B cell (primary cell): Measurements from ENCODE around the gene HOXB6. TPM values are rescaled to one million over a fixed set of nuclear protein-coding genes. Genes with fewer than 3 reads are reported as not detected.

Source experiments
- ATAC-seq: fragments of 200-7000 bp; cut with Tn5 transposase; one replicate; pipeline ENCODE4 v1.10.0; 2021; ENCODE audit warnings: low read depth, mild to moderate bottlenecking, moderate number of reproducible peaks, moderate library complexity
- CTCF ChIA-PET: fragments of 350-600 bp; sonication (Branson Sonifier 250); formaldehyde crosslinking; loops from one replicate; lab custom pipeline; 2021; ENCODE audit warnings: antibody characterized with exemption, inconsistent platforms; lab: Charles Lee
- POLR2A ChIA-PET: fragments of 350-600 bp; sonication (Branson Sonifier 250); formaldehyde crosslinking; loops from one replicate; lab custom pipeline; 2021; ENCODE audit warnings: antibody characterized with exemption; lab: Charles Lee
- DNase-seq: peaks from one replicate; pipeline ENCODE4 v3.0.0; 2013
- H2AFZ ChIP-seq: 2 replicates; pipeline ENCODE4 v1.6.1; 2012; ENCODE audit warnings: mild to moderate bottlenecking, low read depth, low read length; ENCODE audit not compliant: insufficient read depth, poor library complexity, severe bottlenecking
- H3K27ac ChIP-seq, 2 donors: 1 replicate in 1 of 2; 2 replicates in 1 of 2; pipeline ENCODE4 v1.5.1; 2012 to 2013; ENCODE audit warnings: low read length in 2 of 2, mild to moderate bottlenecking in 2 of 2, moderate library complexity in 1 of 2
- H3K27me3 ChIP-seq, 4 experiments: fragments of 200-600 bp in 1 of 4; sonication (generic) in 1 of 4; replicated peaks in 1 of 4; 1 replicate in 2 of 4; 2 replicates in 2 of 4; pipeline versions ENCODE4 v1.6.1 to v1.7.0; 2013 to 2016; ENCODE audit warnings: low read length in 3 of 4, mild to moderate bottlenecking in 2 of 4, mixed read lengths in 1 of 4, moderate library complexity in 1 of 4; ENCODE audit not compliant: insufficient read depth in 4 of 4, control insufficient read depth in 3 of 4; ENCODE audit errors: control extremely low read depth in 1 of 4
- H3K36me3 ChIP-seq, 2 experiments: replicated peaks in 1 of 2; 1 replicate in 1 of 2; 2 replicates in 1 of 2; pipeline versions ENCODE4 v1.6.1 to v1.7.1; 2013; ENCODE audit warnings: low read length in 1 of 2; ENCODE audit not compliant: insufficient read depth in 2 of 2, control insufficient read depth in 1 of 2; ENCODE audit errors: control extremely low read depth in 1 of 2, extremely low read depth in 1 of 2
- H3K4me1 ChIP-seq, 2 donors: fragments of 200-600 bp in 1 of 2; sonication (generic) in 1 of 2; 1 replicate in 1 of 2; 2 replicates in 1 of 2; pipeline versions ENCODE4 v1.5.1 to v1.6.1; 2013 to 2017; ENCODE audit warnings: low read length in 2 of 2; ENCODE audit not compliant: control insufficient read depth in 2 of 2, insufficient read depth in 2 of 2
- H3K4me2 ChIP-seq: replicated peaks from 2 replicates; pipeline ENCODE3; 2012; ENCODE audit warnings: mild to moderate bottlenecking, low read depth, low read length; ENCODE audit not compliant: poor library complexity, severe bottlenecking
- H3K4me3 ChIP-seq, 5 experiments: fragments of 200-600 bp in 1 of 5; sonication (generic) in 1 of 5; 1 replicate in 3 of 5; 2 replicates in 2 of 5; pipeline versions ENCODE4 v1.5.1 to v1.7.0; 2011 to 2016; ENCODE audit warnings: low read length in 4 of 5, mild to moderate bottlenecking in 4 of 5, low read depth in 2 of 5, control low read depth in 1 of 5, moderate library complexity in 1 of 5; ENCODE audit not compliant: insufficient read depth in 1 of 5; ENCODE audit errors: control extremely low read depth in 1 of 5, extremely low read depth in 1 of 5
- H3K79me2 ChIP-seq: fragments of 200-600 bp; sonication (generic); one replicate; pipeline ENCODE4 v1.6.0; 2016; ENCODE audit warnings: low read length; ENCODE audit not compliant: control insufficient read depth, insufficient read depth
- H3K9ac ChIP-seq: fragments of 200-600 bp; sonication (generic); 2 replicates; pipeline ENCODE4 v1.6.1; 2017; ENCODE audit warnings: mild to moderate bottlenecking, low read length, moderate library complexity
- H3K9me3 ChIP-seq, 3 donors: one replicate each; pipeline versions ENCODE4 v1.6.1 to v1.7.1; 2013; ENCODE audit warnings: low read length in 2 of 3; ENCODE audit not compliant: control insufficient read depth in 2 of 3, insufficient read depth in 1 of 3; ENCODE audit errors: control extremely low read depth in 1 of 3
- H4K20me1 ChIP-seq: 2 replicates; pipeline ENCODE4 v1.6.0; 2012; ENCODE audit warnings: mild to moderate bottlenecking, low read length; ENCODE audit not compliant: insufficient read depth, control insufficient read depth, poor library complexity, severe bottlenecking
- H3K27ac Mint-ChIP-seq: one replicate; pipeline ENCODE4 v1.8.0; 2021; ENCODE audit warnings: mixed read lengths
- H3K27me3 Mint-ChIP-seq: one replicate; pipeline ENCODE4 v1.8.0; 2021; ENCODE audit warnings: mixed read lengths
- H3K4me1 Mint-ChIP-seq: one replicate; pipeline ENCODE4 v1.8.0; 2021; ENCODE audit warnings: mixed read lengths
- H3K4me3 Mint-ChIP-seq: one replicate; pipeline ENCODE4 v1.8.0; 2021; ENCODE audit warnings: mixed read lengths
- H3K9me3 Mint-ChIP-seq: one replicate; pipeline ENCODE4 v1.8.0; 2022; ENCODE audit warnings: mixed read lengths; ENCODE audit not compliant: insufficient read depth
- EZH2 ChIP-seq: IDR thresholded peaks from 2 replicates; pipeline ENCODE4 v1.6.1; 2012; ENCODE audit warnings: borderline replicate concordance, low read depth, mild to moderate bottlenecking, moderate library complexity, low read length; ENCODE audit not compliant: insufficient read depth, poor library complexity, severe bottlenecking
- WGBS: methylation state at CpG from one replicate; pipeline ENCODE4 v1.1.5; 2013; ENCODE audit warnings: missing lambda C conversion rate; ENCODE audit not compliant: insufficient coverage; 5-methylcytosine and 5-hydroxymethylcytosine counted together
- intact Hi-C: fragments of 100-400 bp; cut with micrococcal nuclease; formaldehyde crosslinking; loops from one replicate; pipeline ENCODE4 v1.10.0; 2022
- polyA plus RNA-seq: library from polyadenylated mRNA; depleted of rRNA; stranded (reverse); fragments of >200 nt; gene quantifications from 2 replicates; pipeline ENCODE4 v1.2.3, GENCODE V29; 2012
- total RNA-seq, 2 donors: library from RNA; stranded (reverse); fragments of 120-200 nt in 1 of 2; gene quantifications; 1 replicate in 1 of 2; 2 replicates in 1 of 2; pipeline versions ENCODE4 v1.2.3 to v1.2.4, GENCODE V29; 2013 to 2022
- TF ChIP-seq, protein P1 (sequence below): fragments of 200-600 bp; IDR thresholded peaks from one replicate; pipeline ENCODE4 v1.8.0; 2022; ENCODE audit warnings: antibody characterized with exemption, mild to moderate bottlenecking

HOXB6 gene
- total and polyA plus RNA-seq, 2 donors (not counting 1 experiment from before 2014, with no cell fraction given) = 0.10 TPM; not detected in 1

DNA sequence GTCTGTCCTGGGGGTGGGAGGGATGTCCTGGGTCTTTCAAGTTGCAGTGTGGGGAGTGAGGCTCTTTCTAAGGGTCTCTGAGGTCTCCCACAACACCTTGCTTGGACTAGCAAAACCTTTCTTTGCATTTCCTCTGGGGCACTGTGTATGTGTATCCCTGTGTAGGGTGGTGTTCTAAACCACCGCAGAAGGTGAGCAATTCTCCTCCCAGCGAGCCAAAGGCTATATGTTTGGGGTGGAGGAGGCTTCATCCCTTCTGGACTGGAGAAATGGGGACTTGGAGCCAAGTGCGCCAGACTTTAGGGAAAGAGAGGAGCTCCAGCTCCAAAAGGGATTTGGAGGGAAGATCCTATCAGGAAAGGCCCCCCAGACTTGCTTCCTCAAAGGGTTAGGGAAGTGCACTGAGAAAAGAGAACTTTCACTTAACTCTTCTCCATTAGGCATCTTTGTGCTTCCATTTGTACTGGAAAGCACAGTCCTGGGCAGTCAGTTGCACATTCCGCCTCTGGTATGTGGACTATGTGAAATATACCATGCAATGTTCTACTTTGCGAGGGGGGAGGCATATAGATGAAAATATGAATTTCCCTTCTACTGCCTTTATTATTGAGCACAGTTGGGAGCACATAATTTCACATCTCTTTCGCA is 40.2 kb upstream of the HOXB6 start:
- TF ChIP-seq EZH2 = no peak
- TF ChIP-seq, protein P1, sequence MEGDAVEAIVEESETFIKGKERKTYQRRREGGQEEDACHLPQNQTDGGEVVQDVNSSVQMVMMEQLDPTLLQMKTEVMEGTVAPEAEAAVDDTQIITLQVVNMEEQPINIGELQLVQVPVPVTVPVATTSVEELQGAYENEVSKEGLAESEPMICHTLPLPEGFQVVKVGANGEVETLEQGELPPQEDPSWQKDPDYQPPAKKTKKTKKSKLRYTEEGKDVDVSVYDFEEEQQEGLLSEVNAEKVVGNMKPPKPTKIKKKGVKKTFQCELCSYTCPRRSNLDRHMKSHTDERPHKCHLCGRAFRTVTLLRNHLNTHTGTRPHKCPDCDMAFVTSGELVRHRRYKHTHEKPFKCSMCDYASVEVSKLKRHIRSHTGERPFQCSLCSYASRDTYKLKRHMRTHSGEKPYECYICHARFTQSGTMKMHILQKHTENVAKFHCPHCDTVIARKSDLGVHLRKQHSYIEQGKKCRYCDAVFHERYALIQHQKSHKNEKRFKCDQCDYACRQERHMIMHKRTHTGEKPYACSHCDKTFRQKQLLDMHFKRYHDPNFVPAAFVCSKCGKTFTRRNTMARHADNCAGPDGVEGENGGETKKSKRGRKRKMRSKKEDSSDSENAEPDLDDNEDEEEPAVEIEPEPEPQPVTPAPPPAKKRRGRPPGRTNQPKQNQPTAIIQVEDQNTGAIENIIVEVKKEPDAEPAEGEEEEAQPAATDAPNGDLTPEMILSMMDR = no peak
- Histone ChIP-seq H3K4me1 (peaks cover 33 to 37% of the 10 kb centered on the region in 2 donors), H3K9ac (no peak overlapping the region), H3K79me2 (no peaks in the 10 kb centered on the region), H2AFZ (no peak overlapping the region), H3K4me3 (no peak overlapping the region), H3K36me3 (no peaks in the 10 kb centered on the region), H3K27me3 (peaks cover 0 to 75% (median 42%) of the 10 kb centered on the region in 4 experiments), H4K20me1 (no peaks in the 10 kb centered on the region), H3K27ac (no peak overlapping the region), H3K4me2 (no peak overlapping the region), H3K9me3 (peaks cover 0 to 30% (median 0%) of the 10 kb centered on the region in 3 donors)
- intact Hi-C loops = no loop called here
- peaks cover 68% of the 10 kb centered on the region for H3K27me3 Mint-ChIP-seq
- no peak overlapping the region for H3K27ac Mint-ChIP-seq
- no peak for DNase-seq
- H3K4me3 Mint-ChIP-seq = peak overlapping the region; percentile 83
- H3K4me1 Mint-ChIP-seq = peaks cover 34% of the 10 kb centered on the region
- ChIA-PET POLR2A (no interaction called here), CTCF (no interaction called here)
- no peaks in the 10 kb centered on the region for H3K9me3 Mint-ChIP-seq
- 60% methylated on average over 2 of the region's 6 CpGs for WGBS
- no peak for ATAC-seq

DNA sequence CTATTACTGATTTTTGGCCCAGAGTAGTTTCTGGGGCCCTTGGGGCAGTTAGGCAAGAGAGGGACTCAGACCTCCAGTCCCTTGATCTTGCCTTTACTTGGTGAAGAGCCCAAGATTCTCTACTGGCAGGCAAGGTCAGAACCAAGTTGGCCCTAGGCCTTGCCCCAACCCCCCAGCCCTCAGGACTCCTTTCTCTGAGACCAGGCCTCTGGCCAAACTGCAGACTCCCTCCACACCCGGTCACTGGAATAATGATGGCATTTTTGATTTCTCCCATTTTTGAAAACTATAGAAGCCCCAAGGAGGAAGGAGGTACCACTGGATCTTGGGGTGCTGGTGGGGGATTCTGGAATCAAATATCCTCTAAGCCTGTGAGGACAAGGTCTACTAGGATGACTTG is 39.4 kb upstream of the HOXB6 start:
- Mint-ChIP-seq H3K4me3 (peak overlapping the region; percentile 13), H3K27me3 (peaks cover 68% of the 10 kb centered on the region), H3K9me3 (no peaks in the 10 kb centered on the region), H3K4me1 (peaks cover 34% of the 10 kb centered on the region), H3K27ac (no peak overlapping the region)
- Histone ChIP-seq H3K36me3 (no peaks in the 10 kb centered on the region), H3K4me1 (peaks cover 33 to 37% of the 10 kb centered on the region in 2 donors), H3K4me2 (no peak overlapping the region), H3K9me3 (peaks cover 0 to 30% (median 0%) of the 10 kb centered on the region in 3 donors), H3K4me3 (no peak overlapping the region), H3K27ac (no peak overlapping the region), H3K79me2 (no peaks in the 10 kb centered on the region), H2AFZ (no peak overlapping the region), H3K27me3 (peaks cover 0 to 79% (median 44%) of the 10 kb centered on the region in 4 experiments), H4K20me1 (no peaks in the 10 kb centered on the region), H3K9ac (no peak overlapping the region)
- ChIA-PET POLR2A (no interaction called here), CTCF (no interaction called here)
- no CpG with 5 or more reads among the region's 1 CpG for WGBS
- no peak for DNase-seq
- ATAC-seq = no peak
- intact Hi-C loops = no loop called here
- TF ChIP-seq, protein P1 = no peak
- TF ChIP-seq EZH2 = no peak
